AG09319 (cell line): ENCODE data around the gene XRCC2.
"Not testable (repeated sequence)": the region's sequence is repeated elsewhere in the genome, so short reads cannot be mapped to it uniquely, and the experiment has no call there.

Experiments used
- DNase-seq: peaks from one replicate; pipeline ENCODE4 v3.0.0-alpha.2; 2010; ENCODE audit warnings: low read depth; ENCODE audit errors: extremely low read depth
- CTCF ChIP-seq: IDR thresholded peaks from 2 replicates; pipeline ENCODE4 v1.5.1; 2011; ENCODE audit warnings: low read depth, mild to moderate bottlenecking, inconsistent platforms, low read length, moderate library complexity

The XRCC2 gene

GRCh38 chr7:152699079-152699478 is 23.1 kb upstream of the XRCC2 start:
- DNase-seq, result no peak
- no peak for TF ChIP-seq CTCF

DNA sequence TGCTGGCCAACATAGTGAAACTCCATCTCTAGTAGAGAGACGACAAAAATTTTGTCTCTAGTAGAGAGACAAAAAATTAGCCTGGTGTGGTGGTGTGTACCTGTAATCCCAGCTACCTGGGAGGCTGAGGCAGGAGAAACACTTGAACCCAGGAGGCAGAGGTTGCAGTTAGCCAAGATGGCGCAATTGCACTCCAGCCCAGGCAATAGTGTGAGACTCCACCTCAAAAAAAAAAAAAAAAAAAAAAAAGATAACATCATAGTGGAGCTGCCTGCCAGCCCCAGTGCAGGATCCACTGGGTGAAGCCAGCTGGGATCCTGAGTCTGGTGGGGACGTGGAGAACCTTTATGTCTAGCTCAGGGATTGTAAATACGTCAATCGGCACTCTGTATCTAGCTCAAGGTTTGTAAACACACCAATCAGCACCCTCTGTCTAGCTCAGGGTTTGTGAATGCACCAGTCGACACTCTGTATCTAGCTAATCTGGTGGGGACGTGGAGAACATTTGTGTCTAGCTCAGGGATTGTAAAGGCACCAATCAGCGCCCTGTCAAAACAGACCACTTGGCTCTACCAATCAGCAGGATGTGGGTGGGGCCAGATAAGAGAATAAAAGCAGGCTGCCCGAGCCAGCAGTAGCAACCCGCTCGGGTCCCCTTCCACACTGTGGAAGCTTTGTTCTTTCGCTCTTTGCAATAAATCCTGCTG is 21.5 kb upstream of the XRCC2 start:
- DNase-seq, result not testable (repeated sequence)

DNA sequence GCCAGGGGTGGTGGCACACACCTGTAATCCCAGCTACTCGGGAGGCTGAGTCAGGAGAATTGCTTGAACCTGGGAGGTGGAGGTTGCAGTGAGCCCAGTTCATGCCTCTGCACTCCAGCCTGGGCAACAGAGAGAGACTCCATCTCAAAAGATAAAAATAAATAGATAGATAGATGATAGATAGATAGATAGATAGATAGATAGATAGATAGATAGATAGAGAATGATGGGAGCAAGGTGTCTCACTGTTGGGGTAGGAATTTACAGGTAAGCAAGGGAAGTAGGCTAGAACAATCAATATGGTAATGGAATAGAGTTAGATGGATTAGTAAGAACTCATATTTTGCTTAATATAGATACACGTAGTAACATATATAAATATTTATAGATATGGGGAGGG is 16.3 kb upstream of the XRCC2 start:
- not testable (repeated sequence) for DNase-seq

- DNase-seq, result no peak
- TF ChIP-seq CTCF, result no peak
Observed at GRCh38 chr7:152683297-152683696, 7.4 kb upstream of the XRCC2 start.

GRCh38 chr7:152677808-152678670 is 2.1 kb upstream of the XRCC2 start:
- TF ChIP-seq CTCF, result no peak
- no peak for DNase-seq

DNA sequence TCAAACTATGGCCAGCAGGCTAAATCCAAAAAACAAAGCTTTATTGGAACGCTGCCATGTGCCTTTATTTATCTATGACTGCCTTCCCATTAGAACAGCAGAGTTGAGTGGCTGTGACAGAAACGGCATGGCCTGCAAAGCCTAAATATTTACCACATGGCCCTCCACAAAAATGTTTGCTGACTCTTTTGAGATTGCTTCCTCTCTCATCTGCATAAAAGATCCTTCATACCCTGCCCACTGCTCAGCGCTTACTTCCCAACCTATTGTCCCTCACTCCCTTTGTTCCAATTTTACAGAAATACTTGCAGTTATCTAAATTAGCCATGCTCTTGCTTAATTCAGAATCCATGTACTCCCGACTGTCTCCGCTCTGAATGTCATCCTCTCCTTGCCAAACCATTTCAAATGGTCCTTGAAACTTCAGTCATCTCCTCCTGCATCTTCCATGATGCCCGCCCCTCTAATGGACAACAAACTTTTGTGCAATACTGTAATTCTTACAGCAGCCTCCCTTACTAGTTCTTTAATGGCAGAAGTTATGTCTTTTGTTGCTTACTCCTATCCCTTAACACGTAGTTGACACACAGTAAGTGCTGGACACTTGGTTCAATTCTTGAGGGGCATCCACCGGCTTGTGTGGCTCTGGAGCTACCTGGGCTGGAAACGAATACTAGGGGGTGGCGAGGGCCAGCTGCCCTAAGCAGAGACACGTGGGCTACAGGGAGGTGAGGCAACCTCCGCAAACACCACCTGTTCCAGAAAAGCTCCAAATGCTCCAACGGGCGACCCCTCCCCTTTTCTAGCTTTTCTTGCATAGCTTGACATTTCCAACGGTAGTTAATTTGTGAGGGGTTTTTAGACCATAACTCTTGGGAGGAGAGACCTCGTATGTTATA is 832 bp downstream of the XRCC2 start:
- TF ChIP-seq CTCF, result no peak
- no peak for DNase-seq

GRCh38 chr7:152673897-152674296 is 2.0 kb downstream of the XRCC2 start:
- no peak for TF ChIP-seq CTCF
- DNase-seq, result no peak

DNA sequence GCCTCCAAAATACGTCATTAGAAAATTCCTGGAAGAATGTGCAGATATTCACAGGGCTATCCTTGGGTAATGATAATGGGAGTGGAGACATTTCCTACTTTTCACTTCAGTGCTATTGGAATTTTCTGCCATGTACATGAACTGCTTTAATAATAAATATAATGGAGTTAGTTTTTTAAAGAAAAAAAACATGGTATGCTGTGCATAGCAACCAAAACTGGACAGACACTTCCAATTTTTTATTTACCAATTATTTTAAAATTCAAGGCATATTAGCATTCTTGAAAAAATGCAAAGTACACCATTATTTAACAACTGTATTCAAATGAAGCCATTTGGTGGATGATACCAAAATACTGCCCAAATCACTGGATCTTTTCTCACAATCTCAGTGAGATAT is 3.3 kb downstream of the XRCC2 start:
- no peak for TF ChIP-seq CTCF
- no peak for DNase-seq
